Stomach smooth muscle (tissue), 2 donors: ENCODE data around the gene CNTNAP2.

Source experiments
- H3K27ac ChIP-seq: one replicate; pipeline ENCODE4 v1.7.0; 2013; ENCODE audit warnings: mild to moderate bottlenecking, low read length, inconsistent platforms
- H3K27me3 ChIP-seq, 2 donors: one replicate each; pipeline ENCODE4 v1.7.0; 2013; ENCODE audit warnings: low read length in 2 of 2; ENCODE audit not compliant: insufficient read depth in 2 of 2, control insufficient read depth in 1 of 2
- H3K36me3 ChIP-seq, 2 donors: one replicate each; pipeline ENCODE4 v1.7.0; 2013; ENCODE audit warnings: low read length in 2 of 2; ENCODE audit not compliant: control insufficient read depth in 2 of 2, insufficient read depth in 2 of 2
- H3K4me1 ChIP-seq: one replicate; pipeline ENCODE4 v1.7.0; 2013; ENCODE audit warnings: low read length; ENCODE audit not compliant: control insufficient read depth, insufficient read depth
- H3K4me3 ChIP-seq, 2 donors: one replicate each; pipeline ENCODE4 v1.7.0; 2013; ENCODE audit warnings: low read length in 2 of 2
- H3K9ac ChIP-seq, 2 donors: one replicate each; pipeline ENCODE4 v1.7.0; 2013; ENCODE audit warnings: low read length in 2 of 2, mild to moderate bottlenecking in 1 of 2
- H3K9me3 ChIP-seq, 2 donors: one replicate each; pipeline ENCODE4 v1.7.0; 2013; ENCODE audit warnings: low read length in 2 of 2; ENCODE audit not compliant: control insufficient read depth in 2 of 2
- donor health status: healthy.
- donor health status: Pancreatic carcinoma.

The CNTNAP2 gene

DNA sequence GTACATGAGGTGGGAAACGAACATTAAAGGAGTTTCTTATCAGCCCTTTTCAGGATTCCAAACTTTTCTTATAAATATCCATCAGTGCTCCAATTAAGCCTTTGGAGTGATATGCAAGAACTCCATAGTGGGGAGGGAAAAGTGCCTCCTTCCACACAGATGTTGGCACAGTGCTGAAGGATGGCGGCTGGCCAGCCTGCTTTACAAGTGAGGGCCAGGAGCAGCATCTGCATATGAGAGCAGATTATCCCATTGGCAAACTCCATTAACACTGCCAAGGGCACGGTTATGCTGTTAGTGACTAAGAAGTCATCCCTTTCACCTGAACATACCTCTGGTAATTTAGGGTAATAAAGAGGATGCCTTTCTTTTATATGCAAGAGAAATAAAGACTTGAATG lies 543.1 kb downstream of the CNTNAP2 start:
- H3K9ac ChIP-seq: no peak overlapping the region
- H3K4me3 ChIP-seq: no peak overlapping the region
- no peaks in the 10 kb centered on the region for H3K36me3 ChIP-seq
- no peaks in the 10 kb centered on the region for H3K27me3 ChIP-seq
- no peak overlapping the region for H3K27ac ChIP-seq
- H3K4me1 ChIP-seq: no peaks in the 10 kb centered on the region
- H3K9me3 ChIP-seq: no peaks in the 10 kb centered on the region

DNA sequence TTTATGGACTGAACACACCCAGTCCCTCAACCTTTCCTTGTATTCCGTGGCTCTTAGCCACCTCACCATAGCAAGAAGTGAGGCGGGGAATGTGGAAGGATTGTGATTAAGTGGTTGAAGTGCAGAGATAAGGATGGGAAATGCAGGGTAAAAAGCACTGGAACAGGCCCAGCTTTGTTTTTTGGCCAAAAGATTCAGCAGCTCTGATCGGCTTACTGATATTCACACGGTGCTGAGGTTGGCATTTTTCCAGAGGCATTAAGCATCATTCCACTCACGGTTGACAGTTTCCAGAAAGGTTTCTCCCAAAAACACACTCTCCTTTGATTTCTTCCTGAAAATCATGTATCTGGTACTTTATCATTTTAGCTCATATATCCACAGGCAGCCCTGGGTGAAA lies 544.2 kb downstream of the CNTNAP2 start:
- Histone ChIP-seq H3K27ac (no peak overlapping the region), H3K27me3 (no peaks in the 10 kb centered on the region)

DNA sequence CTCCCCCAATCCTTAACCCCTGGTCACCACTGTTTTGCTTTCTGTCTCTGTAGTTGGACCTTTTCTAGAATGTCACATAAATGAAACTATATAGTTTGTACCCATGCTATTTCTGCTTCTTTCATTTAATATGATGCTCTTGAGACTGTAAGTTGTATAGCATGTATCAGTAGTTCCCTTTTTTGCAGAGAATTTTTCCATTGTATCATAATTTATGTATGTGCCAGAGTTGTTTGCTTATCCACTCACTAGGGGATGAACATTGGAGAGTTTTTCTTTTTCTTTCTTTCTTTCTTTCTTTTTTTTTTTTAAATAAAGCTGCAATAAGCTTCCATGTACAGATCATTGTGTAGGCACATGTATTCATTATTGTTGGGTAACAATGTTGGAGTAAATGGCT lies 544.8 kb downstream of the CNTNAP2 start:
- Histone ChIP-seq H3K27me3 (no peaks in the 10 kb centered on the region), H3K27ac (no peak overlapping the region), H3K9me3 (no peaks in the 10 kb centered on the region), H3K36me3 (no peaks in the 10 kb centered on the region), H3K4me3 (no peak overlapping the region), H3K9ac (no peak overlapping the region), H3K4me1 (no peaks in the 10 kb centered on the region)

More for the DNA sequence above, 544.2 kb downstream of the CNTNAP2 start:
- Histone ChIP-seq H3K4me1 (no peaks in the 10 kb centered on the region), H3K4me3 (no peak overlapping the region), H3K36me3 (no peaks in the 10 kb centered on the region), H3K9ac (no peak overlapping the region), H3K9me3 (no peaks in the 10 kb centered on the region)

GRCh38 chr7:146661929-146662328 lies 545.3 kb downstream of the CNTNAP2 start:
- Histone ChIP-seq H3K27me3 (no peaks in the 10 kb centered on the region), H3K27ac (no peak overlapping the region), H3K36me3 (no peaks in the 10 kb centered on the region), H3K9ac (no peak overlapping the region), H3K4me1 (no peaks in the 10 kb centered on the region), H3K9me3 (no peaks in the 10 kb centered on the region), H3K4me3 (no peak overlapping the region)

DNA sequence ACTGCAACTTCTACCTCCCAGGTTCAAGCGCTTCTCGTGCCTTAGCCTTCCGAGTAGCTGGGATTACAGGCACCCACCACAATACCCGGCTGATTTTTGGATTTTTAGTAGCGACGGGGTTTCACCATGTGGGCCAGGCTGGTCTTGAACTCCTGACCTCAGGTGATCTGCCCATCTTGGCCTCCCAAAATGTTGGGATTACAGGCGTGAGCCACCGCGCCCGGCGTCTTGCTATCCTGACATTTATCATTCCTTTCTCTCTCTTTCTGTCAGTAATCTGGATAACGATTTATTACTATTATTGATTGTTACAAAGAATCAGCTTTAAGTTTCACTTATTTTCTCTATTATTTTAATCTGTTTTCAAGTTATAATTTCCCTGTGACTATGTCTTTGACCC lies 548.4 kb downstream of the CNTNAP2 start:
- H3K9ac ChIP-seq: no peak overlapping the region
- no peak overlapping the region for H3K27ac ChIP-seq
- H3K4me3 ChIP-seq: no peak overlapping the region
- H3K36me3 ChIP-seq: no peaks in the 10 kb centered on the region
- H3K27me3 ChIP-seq: no peaks in the 10 kb centered on the region
- peaks cover 0 to 2% of the 10 kb centered on the region in 2 donors for H3K9me3 ChIP-seq
- no peaks in the 10 kb centered on the region for H3K4me1 ChIP-seq

DNA sequence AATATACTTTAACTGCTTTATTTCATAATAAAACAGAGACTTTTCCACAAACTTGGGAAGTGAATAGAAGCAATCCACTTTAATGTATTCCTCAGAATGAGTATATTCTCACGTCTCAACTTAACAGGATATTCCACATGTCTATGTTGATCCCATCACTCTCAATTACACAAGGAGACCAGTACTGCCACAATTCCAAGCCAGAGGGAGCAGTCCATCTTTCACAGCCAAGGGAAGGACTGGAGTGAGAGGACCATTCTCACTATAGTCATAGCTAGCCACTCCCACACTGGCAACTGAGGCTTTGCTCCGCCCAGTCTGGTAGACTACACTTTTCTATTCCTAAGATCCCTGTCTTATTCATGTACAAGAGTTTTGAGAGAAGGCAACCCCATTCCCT lies 553.9 kb downstream of the CNTNAP2 start:
- Histone ChIP-seq H3K27me3 (no peaks in the 10 kb centered on the region), H3K36me3 (no peaks in the 10 kb centered on the region)

GRCh38 chr7:146681487-146681886 lies 564.9 kb downstream of the CNTNAP2 start:
- Histone ChIP-seq H3K27me3 (no peaks in the 10 kb centered on the region), H3K4me3 (no peak overlapping the region), H3K36me3 (no peaks in the 10 kb centered on the region), H3K4me1 (no peaks in the 10 kb centered on the region), H3K9ac (no peak overlapping the region), H3K9me3 (no peaks in the 10 kb centered on the region), H3K27ac (no peak overlapping the region)

More for the DNA sequence above, 553.9 kb downstream of the CNTNAP2 start:
- Histone ChIP-seq H3K4me3 (no peak overlapping the region), H3K4me1 (no peaks in the 10 kb centered on the region), H3K27ac (no peak overlapping the region), H3K9me3 (peaks cover 0 to 2% of the 10 kb centered on the region in 2 donors), H3K9ac (no peak overlapping the region)

DNA sequence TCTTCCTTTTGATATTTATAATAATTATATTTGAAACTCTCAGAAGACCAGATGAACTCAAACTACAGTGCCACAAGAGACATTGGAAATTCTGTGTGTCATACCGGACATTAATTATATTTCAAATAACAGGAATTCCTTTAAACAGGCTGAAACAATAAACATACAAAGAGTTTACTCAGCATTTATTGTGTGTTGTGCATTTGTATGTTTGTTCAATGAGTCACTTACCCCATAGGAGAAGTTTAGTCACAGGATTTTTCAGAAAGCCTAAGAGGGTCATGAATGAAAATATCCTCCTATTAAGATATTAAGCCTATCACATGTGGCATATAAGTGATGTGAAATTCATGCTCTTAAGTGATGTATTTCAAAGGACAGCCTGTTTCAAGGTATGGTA lies 566.8 kb downstream of the CNTNAP2 start:
- Histone ChIP-seq H3K9me3 (no peaks in the 10 kb centered on the region), H3K9ac (no peak overlapping the region), H3K4me3 (no peak overlapping the region), H3K27ac (no peak overlapping the region), H3K4me1 (no peaks in the 10 kb centered on the region), H3K36me3 (no peaks in the 10 kb centered on the region), H3K27me3 (no peaks in the 10 kb centered on the region)

DNA sequence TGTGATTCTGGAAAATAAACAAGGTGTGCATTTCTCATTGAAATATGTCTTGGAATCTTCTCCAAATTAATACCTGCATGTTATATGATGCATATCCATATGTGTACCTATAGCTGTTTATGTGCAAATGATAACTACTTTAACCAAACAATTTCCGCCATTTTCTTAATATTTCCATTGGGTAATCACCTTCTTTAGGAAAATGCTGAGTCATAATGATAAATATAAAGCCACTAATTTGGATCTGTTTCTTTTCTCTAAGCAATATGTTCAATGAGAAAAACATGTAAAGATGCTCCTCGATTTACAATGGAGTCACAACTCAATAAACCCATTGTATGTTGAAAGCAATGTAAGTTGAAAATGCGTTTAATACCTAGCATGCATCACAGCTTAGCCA lies 574.4 kb downstream of the CNTNAP2 start:
- no peaks in the 10 kb centered on the region for H3K9me3 ChIP-seq
- no peaks in the 10 kb centered on the region for H3K4me1 ChIP-seq
- H3K4me3 ChIP-seq: no peak overlapping the region
- no peak overlapping the region for H3K27ac ChIP-seq
- no peaks in the 10 kb centered on the region for H3K27me3 ChIP-seq
- no peak overlapping the region for H3K9ac ChIP-seq
- no peaks in the 10 kb centered on the region for H3K36me3 ChIP-seq

GRCh38 chr7:146698995-146699610 lies 582.5 kb downstream of the CNTNAP2 start:
- H3K4me3 ChIP-seq: no peak overlapping the region
- no peaks in the 10 kb centered on the region for H3K36me3 ChIP-seq
- no peaks in the 10 kb centered on the region for H3K4me1 ChIP-seq
- no peak overlapping the region for H3K27ac ChIP-seq
- H3K9ac ChIP-seq: no peak overlapping the region
- H3K27me3 ChIP-seq: no peaks in the 10 kb centered on the region
- H3K9me3 ChIP-seq: no peaks in the 10 kb centered on the region

- H3K9ac ChIP-seq: no peak overlapping the region
- H3K36me3 ChIP-seq: no peaks in the 10 kb centered on the region
- H3K27ac ChIP-seq: no peak overlapping the region
- no peaks in the 10 kb centered on the region for H3K9me3 ChIP-seq
- no peaks in the 10 kb centered on the region for H3K4me1 ChIP-seq
- H3K27me3 ChIP-seq: no peaks in the 10 kb centered on the region
- H3K4me3 ChIP-seq: no peak overlapping the region
Measured at GRCh38 chr7:146700015-146700560, 583.5 kb downstream of the CNTNAP2 start.
